ENCODE measurements around the gene KCNQ1. TPM values are rescaled to one million over a fixed set of nuclear protein-coding genes. Genes with fewer than 3 reads are reported as not detected.

KCNQ1 gene
- total RNA-seq, 3 donors from 2014 or later: 15.5 to 44.7 (median 37.4) TPM

DNA sequence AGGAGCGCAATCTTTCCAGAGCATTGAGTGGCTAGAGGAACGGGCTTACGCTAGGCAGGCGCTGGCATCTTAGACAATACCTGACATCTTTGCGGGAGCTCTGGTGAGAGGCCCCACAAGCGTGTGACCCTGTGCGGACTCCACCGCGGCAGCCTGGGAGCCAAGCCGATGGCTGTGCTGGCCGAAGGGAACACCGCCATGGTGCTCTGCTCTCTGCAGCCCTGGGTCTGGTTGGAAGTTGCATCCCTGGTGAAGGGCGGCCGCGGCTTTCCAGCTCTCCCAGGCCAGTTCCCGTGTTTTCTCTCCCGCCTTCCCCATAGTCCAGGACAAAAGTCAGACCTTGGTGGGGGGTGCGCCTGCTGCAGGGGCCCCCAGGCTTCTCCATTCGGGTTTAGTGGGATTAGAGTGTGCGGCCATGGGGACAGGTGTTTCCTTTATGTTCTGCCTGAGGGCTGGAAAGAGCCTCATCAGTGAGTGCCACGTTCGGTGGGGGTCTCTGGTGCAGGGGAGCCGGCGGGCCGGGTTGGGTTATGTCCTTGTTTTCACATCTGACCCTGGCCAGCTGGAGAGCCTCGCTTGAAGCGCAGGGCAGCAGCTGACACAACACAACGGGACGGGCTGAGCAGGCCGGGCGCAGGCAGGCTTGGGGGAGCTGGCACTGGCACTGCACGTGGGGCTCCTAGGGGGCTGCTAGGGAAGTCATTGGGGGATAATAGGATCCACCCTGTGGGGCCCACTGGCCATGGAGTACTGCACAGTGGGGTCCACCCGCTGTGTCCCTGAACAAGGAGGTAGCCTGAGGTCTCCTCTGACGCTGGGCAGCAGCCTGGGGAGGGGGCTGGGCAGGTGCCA, 94.8 kb downstream of the KCNQ1 start:
- Histone ChIP-seq H3K9me3 (no peaks in the 10 kb centered on the region), H3K36me3 (ENCODE audit: low read depth) (no peaks in the 10 kb centered on the region), H3K4me3 (no peak overlapping the region), H3K4me1 (ENCODE audit: low read depth) (no peaks in the 10 kb centered on the region)
- TF ChIP-seq, protein P1, sequence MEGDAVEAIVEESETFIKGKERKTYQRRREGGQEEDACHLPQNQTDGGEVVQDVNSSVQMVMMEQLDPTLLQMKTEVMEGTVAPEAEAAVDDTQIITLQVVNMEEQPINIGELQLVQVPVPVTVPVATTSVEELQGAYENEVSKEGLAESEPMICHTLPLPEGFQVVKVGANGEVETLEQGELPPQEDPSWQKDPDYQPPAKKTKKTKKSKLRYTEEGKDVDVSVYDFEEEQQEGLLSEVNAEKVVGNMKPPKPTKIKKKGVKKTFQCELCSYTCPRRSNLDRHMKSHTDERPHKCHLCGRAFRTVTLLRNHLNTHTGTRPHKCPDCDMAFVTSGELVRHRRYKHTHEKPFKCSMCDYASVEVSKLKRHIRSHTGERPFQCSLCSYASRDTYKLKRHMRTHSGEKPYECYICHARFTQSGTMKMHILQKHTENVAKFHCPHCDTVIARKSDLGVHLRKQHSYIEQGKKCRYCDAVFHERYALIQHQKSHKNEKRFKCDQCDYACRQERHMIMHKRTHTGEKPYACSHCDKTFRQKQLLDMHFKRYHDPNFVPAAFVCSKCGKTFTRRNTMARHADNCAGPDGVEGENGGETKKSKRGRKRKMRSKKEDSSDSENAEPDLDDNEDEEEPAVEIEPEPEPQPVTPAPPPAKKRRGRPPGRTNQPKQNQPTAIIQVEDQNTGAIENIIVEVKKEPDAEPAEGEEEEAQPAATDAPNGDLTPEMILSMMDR (IDR thresholded peaks at IDR 0.05): no peak
- intact Hi-C loops (cut with DNase I, micrococcal nuclease): no loop called here
- peak in 2 of 3 donors; percentile 16 to 40 for DNase-seq
- no peak for ATAC-seq

DNA sequence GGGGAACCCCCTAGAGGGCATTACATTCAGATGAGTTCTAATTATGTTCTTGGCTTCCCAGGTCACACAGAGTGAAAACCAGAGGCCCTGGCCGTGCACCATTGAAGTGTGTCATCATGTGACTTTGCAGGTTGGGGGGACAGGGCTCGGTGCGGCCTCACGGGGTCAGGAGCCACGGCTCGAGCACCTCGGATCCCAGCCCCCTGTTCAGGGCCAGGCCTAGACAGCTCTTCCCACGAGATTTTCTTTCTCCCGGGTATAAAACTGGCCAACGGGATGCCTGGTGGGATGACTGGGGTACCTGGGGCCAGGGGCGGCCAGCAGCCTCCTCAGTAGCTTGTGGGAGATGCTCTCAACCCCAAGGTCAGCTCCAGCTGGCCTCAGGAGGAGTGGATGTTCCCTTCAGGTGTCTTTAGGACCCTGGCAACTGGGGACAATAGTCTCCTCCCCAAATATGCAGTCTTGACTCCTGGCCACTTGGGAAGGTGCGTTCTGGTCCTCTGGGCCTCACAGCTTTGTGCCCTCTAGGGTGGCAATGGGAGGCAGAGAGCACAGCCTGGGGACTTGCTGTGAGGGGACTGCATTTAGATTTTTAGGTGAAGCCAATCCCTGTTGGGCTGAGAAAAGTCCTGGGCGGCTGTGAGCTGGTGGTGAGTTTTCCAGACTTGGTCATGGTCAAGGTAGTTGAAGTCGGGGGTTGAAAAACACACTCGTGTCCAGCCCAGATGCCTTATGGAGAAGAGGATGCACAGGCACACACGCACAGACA, 95.6 kb downstream of the KCNQ1 start:
- no peak overlapping the region for H3K4me3 ChIP-seq
- TF ChIP-seq, protein P1 (IDR thresholded peaks at IDR 0.05): no peak
- ATAC-seq (no peak), DNase-seq (peak in 2 of 3 donors; percentile 7 to 24)
- H3K9me3 ChIP-seq: no peaks in the 10 kb centered on the region
- no peaks in the 10 kb centered on the region for H3K36me3 ChIP-seq (ENCODE audit: low read depth)
- no peaks in the 10 kb centered on the region for H3K4me1 ChIP-seq (ENCODE audit: low read depth)
- intact Hi-C loops (cut with DNase I, micrococcal nuclease): no loop called here

DNA sequence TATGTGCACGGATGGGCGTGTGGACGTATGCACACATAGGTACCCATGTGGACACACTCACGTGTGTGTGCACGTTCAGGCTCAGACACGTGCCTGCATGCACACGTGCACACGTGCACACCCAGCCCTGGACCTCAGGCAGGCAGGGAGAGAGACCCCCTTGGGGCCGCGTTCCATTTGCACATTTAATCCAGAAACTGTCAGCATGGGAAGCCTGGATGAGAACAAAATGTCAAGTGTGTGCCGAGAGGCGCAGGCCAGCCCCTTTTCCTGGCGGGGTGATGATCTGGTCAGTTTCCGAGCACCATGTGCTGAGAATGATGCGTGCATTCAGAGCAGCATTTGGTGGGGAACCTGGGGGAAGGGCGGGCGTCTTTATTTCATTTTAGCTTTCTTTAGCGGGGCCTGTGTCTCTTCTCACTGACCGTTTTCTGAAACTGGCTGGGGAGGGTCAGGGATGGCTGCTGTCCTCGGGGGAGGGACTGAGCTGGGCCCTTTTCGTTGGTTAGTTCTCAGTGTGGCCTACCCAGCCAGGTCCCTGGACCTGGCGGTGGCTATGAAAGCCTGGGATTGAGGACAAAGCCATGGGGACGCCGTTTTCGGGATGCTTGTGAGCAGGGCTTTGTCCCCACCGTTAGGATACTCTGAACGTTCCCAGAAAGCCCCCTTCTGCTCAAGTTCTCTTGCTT, 96.3 kb downstream of the KCNQ1 start:
- TF ChIP-seq, protein P1 (IDR thresholded peaks at IDR 0.05): no peak
- Histone ChIP-seq H3K4me3 (no peak overlapping the region), H3K9me3 (no peaks in the 10 kb centered on the region), H3K36me3 (ENCODE audit: low read depth) (no peaks in the 10 kb centered on the region), H3K4me1 (ENCODE audit: low read depth) (no peaks in the 10 kb centered on the region)
- intact Hi-C loops (cut with DNase I, micrococcal nuclease): no loop called here
- ATAC-seq (no peak), DNase-seq (peak in 2 of 3 donors; percentile 16 to 22)

DNA sequence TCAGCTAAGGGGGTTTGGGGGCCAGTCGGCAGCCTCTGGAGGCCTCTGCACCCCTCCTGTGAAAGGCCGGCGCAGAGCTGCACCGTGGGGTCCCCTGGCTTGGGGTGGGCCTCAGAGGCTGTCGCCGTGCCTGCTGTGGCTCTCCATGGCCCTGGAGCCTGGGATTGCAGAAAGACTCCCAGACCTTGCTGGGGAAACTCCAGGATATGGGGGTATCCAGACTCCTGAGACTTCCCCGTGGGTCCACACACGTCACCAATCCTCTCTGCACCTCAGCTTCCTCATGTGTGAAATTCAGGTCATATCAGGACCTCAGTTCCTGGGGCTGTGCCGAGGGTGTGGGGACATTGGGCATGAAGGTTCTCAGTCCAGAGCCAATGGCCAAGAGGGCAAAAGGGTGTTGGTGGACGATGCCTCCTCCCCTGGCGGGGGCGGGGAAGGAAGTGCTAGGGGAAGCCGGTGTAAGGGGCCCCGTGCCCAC, 97.1 kb downstream of the KCNQ1 start:
- no peak for ATAC-seq
- TF ChIP-seq, protein P1 (IDR thresholded peaks at IDR 0.05): no peak
- no peaks in the 10 kb centered on the region for H3K9me3 ChIP-seq
- intact Hi-C loops (cut with DNase I, micrococcal nuclease): no loop called here
- no peak overlapping the region for H3K4me3 ChIP-seq
- no peaks in the 10 kb centered on the region for H3K36me3 ChIP-seq (ENCODE audit: low read depth)
- H3K4me1 ChIP-seq (ENCODE audit: low read depth): no peaks in the 10 kb centered on the region
- peak in 2 of 3 donors; percentile 9 to 22 for DNase-seq

DNA sequence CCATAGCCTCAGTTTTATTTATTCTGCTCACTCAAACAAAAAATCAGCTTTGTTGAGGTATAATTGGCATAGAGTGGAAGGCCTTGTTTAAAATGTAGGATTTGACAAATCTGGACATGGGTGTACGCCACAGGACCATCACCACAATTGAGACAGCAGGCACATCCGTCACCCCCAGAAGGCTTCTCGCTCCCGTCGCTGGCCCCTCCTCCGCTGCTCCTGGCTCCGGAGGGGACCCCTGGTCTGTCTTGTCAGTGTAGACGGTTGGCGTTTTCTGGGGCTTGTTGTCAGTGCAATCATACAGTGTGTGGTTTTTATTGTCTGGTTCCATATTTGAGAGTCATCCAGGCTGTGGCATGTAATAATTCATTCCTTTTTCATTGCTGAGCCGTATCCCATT, 97.6 kb downstream of the KCNQ1 start:
- TF ChIP-seq, protein P1 (IDR thresholded peaks at IDR 0.05): no peak
- no peak overlapping the region for H3K4me3 ChIP-seq
- no peaks in the 10 kb centered on the region for H3K36me3 ChIP-seq (ENCODE audit: low read depth)
- peak in 2 of 3 donors; percentile 3 to 16 for DNase-seq
- H3K9me3 ChIP-seq: no peaks in the 10 kb centered on the region
- intact Hi-C loops (cut with DNase I, micrococcal nuclease): no loop called here
- H3K4me1 ChIP-seq (ENCODE audit: low read depth): no peaks in the 10 kb centered on the region
- no peak for ATAC-seq
